DMS79 treated with DMSO at 0.1 percent for 48 hours (cell line): ENCODE data around the gene NAB2.

Experiments
- DNase-seq: peaks from one replicate; lab custom pipeline; 2025; lab: John Stamatoyannopoulos, UW

Gene NAB2

DNA sequence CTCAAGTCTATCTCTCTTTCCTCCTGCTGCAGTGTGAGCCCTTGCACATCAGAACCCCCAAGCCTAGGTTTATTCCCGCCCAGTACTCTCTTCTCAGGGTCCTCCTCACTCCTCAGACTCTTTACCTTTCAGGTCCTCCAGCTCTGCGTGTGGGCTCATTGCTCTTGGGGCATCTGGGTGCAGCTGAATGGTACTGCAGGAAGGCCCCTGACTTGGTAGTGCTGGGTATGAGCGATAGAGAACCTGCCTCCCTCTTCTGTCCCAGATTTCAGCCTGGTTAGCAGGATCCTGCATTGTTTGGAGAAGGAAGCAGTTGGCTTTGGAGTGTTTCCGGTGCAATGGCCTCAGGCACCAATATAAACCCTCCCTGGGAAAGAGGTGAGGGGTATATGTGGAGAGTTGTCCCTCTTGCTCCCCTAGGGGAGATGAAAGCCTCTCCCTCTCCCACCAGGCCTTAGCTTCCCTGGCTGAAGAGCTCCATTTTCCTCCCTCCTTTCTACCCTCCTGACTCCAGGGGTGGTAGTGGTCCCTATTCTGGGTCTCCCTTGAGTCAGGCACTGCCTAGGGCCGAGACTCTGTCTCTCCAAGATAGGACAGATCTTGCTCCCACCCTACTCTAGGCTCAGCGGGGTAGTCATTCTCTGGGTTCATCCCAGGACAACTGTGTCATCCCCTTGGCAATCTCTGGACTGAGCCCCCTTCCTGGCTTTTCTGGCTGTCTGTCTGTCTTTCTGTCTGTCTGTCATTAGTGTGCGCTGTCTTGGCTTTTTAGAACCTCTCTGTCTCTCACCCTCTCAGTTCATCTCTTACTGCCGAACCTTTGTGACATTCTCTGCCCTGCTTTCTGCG is 43.2 kb downstream of the NAB2 start:
- no peak for DNase-seq

DNA sequence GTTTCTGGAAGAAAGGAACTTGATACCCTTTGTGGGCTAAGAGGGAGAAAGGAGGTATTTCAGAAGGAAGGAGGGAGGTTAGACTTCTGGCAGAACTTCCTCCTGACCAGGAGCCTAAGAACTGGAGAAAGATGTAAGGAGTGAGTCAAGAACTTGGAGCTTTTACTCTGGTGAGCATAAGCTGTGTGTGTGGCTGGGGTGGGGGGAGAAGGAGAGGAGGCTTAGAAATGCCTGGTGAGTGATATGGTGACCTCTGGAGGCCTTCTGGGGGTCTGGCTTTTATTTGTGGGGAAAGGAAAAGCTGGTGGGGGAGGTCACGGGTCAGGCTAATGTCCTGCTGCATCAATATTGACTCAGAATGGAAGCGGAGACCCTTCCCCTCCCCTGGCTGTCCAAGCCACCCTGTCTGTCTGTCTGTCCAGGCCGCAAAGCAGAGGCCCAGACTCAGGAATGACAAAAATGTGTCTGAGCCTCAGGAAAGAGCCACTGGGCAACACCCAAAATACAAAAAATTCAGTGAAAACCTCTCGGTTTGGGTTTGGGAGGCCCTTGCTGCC is 44.2 kb downstream of the NAB2 start:
- DNase-seq: no peak

DNA sequence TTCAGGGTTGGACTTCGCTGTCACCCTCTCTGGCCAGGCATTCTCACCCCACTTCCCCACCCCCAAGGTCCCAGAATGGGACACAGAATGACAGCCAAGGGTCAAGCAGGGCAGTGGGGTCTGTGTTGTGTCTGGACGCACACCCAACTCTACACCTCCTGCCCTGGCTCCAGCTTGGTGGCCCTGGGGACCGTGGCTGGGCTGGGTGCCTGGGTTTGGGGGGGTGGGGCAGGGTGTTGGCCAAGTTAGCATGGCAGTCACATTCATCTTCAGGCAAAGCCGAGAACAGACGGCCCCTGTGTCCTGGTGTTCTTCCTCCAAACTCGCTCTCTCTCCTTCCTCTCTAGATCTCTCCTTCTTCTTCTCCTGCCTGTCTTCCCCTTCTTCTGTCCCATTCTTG is 45.0 kb downstream of the NAB2 start:
- DNase-seq: no peak

DNA sequence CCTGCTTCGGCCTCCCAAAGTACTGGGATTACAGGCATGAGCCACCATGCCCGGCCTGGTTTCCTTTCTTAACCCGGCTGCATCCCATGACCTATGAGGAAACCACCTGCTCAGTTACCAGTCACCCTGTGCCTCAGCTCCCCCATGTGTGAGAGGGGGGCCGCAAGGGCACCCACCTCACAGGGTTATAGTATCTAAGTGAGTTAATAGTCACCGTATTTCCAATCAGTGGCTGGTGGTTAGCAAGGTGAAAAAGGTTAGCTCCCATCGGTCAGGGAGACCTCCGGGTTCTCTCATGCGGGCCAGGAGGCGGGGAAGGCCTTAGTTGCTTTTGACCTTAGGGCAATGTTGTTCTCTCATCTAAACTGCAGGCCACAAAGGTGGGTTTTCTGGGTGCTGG is 46.0 kb downstream of the NAB2 start:
- no peak for DNase-seq

DNA sequence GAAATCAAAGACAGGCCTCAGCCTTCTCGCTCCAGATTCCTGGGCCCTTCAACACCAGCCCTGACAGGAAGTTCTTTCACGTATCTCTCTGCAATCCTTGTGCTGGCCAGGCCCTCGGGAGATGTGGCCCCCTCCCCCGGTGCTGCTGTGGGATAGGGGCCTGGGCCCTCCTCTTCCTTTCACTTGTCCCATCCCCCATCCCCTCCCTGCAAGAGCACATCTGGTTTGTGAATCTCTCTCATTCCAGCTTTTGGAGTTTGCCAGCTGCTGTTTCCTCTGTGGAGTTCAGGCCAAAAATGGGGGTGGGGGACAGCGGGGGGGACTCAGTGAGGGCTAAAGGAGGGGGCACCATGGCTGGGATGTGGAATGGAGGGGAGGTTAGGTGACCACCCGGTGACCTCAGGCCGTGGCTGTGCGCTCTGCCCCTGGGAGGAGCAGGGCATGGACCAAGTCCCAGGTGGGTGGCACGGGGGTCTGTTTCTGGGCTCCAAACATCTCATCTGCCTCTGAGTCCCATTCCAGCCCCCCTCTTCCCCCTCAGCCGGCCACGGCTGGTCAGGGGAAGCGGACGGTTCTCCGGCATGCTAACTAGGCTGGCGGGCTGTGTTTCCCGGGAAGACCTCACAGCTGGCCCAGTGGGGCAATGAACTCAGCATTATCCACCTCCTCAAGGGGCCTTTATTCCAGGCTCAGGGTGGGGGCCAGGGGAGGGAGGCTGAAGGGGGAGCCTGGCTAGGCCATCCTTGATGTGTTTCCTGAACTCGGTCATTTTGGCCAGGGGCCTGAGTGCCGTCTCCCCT is 46.8 kb downstream of the NAB2 start:
- no peak for DNase-seq

DNA sequence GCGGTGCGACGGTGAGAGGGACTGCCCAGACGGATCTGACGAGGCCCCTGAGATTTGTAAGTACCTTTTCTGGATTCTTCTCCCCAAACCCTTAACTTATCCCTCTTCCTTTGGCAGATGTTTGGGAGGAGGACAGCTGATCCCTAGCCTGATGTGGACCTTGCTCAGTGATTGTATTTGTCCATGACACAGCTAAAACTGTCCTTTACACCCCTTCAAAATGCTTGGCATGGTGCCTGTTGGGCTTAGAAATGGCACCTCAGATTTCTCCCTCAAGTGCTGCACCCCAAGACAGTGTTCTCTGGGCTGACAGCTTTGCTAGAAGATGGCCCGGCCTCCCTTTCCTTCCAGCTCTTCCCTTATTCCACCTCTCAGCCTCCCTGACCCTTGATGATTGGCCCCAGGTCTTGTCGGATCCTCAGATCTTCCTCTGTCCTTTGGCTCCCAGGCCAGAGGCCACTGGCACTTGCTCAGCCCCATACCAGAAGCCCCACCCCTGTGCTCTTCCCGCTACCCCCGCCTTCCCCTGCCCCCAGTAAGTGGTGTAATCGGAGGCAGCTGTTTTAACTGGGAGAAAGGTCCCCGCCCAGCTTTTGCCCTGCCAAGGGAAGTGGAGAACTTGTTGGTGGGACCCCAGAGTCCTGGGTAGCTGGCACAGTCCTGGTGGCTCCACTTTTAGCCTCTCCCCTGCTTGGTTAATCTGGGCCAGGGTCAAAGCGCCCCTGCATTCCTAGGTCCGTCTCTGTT is 49.8 kb downstream of the NAB2 start:
- DNase-seq: no peak

DNA sequence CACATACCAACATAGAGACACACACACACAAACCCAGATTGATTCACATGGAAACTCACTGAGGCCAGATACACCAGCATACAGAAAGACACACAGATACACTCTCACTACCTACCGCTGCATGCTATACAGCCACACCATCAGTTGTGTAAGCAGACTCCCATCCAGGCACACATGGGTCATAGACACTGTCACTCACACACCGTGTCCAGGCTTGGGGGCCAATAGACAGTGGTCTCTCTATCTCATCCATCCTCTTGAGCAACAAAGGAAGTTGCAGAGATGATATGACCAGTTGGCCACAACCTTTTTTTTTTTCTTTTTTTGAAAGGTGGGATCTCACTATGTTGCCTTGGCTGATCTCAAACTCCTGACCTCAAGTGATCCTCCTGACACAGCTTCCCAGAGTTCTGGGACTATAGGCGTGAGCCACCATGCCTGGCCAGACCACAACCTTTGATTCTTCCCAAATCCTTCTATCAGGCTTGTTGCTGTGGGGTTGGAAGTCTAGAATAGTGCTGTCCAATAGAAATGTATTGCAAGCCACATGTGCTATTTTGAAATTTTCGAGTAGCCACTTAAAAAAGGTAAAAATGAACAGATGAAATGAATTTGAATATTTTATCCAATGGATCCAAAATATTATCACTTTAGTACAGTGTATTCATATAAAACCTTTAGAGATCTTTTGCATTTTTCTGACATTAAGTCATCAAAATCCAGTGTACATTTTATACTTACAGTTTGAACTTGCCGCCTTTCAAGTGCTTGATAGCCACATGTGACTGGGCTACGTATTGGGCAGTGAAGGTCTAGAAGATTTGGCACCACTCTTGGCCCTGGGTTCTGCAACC is 51.1 kb downstream of the NAB2 start:
- DNase-seq: no peak

DNA sequence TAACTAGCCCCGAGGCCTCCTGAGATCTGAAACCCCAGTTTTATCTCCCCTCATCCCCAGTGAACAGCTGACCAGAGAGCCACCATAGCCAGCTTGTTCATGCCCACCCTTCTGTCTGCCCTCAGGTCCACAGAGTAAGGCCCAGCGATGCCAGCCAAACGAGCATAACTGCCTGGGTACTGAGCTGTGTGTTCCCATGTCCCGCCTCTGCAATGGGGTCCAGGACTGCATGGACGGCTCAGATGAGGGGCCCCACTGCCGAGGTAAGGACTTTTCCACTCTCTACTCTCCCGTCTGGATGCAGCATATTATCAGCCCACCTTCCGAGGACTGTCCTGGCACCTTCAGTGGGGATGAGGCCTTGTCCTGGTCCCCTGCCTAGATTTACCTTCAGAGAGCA is 52.3 kb downstream of the NAB2 start:
- DNase-seq: no peak

DNA sequence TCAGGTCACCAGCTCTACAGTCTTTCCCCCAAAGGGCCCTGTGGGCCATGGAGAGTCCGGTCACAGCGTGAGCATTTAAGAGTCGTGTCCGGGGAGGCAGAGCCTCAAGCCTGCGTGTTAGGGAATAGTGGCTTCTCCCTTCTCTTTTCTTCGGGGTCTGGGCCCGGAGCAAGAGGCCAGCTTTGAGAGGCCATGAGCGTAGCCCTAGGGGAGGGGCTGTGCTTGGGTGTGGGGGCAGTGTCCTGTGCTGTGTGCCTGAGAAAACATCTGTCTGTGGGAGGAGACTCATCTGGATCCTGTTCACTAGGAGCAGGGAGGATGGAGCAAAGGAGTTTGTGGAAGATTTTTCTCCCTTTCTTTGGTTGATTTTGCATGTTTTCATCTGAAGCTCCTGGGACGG is 53.2 kb downstream of the NAB2 start:
- no peak for DNase-seq

DNA sequence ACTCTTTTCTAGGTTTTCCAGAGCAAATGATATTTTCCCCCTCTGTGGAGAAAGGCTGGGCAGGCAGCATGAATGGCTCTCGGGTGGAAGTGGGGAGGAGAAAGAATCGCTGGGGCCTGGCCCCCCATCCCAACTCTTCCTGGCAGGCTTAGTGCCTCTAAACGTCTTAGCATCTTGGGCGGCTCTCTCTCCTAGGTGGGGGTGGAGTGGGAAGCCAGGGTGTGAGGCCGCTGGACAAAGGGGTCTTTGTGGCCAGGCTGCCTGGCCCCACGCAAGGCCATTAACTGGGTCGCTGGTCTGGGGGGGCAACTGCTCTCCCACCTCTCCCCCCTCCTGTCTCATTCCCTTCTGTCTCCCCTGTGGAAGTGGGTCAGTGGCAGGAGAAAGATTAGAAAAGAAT is 53.8 kb downstream of the NAB2 start:
- no peak for DNase-seq

DNA sequence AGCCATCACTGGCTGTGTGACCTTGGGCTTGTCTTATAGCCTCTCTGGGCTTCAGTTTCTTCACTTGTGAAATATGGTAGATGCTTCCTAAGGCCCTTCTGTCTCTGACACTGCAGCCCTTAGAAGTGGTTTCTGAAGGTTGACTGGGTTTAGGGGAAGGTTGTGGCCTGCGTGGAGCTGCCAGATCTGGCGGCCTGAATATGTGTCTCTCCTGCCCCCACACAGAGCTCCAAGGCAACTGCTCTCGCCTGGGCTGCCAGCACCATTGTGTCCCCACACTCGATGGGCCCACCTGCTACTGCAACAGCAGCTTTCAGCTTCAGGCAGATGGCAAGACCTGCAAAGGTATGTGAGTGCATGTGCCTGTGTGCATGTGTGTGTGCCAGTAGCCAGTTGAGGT is 54.5 kb downstream of the NAB2 start:
- no peak for DNase-seq
